Measurements from ENCODE around the gene SECTM1.

The SECTM1 gene

DNA sequence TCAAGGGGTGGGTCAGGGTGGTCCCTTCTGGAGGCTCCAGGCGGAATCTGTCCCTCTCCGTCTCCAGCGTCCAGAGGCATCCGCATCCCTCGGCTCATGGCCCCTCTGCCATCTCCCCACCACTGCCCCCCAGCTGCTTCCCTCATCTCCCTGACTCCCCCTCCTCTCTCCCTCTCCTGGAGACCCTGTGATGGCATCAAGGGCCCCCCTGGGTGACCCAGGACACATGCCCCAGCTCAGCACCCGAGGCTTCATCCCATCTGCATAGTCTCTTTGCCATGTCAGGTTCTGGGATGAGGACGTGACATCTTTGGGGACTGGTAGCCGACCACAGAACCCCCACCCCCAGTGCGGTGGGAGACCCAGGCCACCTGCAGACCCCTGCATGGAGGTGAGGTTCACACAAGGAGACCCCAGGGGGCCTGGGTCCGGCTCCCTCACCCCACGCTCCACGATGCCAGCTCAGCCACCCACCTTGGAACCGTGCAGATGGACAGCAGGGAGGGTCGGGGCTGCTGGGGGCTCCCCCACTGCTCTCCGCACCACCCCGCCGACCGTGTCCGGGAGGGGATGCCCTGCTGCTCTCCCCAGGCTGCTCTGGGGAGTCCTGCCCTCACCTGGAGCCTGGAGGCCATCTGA is 3.8 kb downstream of the SECTM1 start:
- Histone ChIP-seq H2BK5ac (ENCODE audit: low read length) (peak overlapping the region; percentile 35), H3K27ac (replicated peaks; ENCODE audit: low read length) (no peak overlapping the region), H3K36me3 (replicated peaks in 1 of 2; ENCODE audit: control insufficient read depth in 2 of 2, insufficient read depth in 2 of 2, low read length in 2 of 2) (no peaks in the 10 kb centered on the region), H3K79me1 (ENCODE audit: low read depth, low read length) (peaks cover 4% of the 10 kb centered on the region), H3K23ac (ENCODE audit: low read depth, low read length, poor library complexity) (no peak overlapping the region), H2AFZ (ENCODE audit: low read length) (no peak overlapping the region), H4K91ac (ENCODE audit: low read depth, low read length, poor library complexity) (no peak overlapping the region), H3K4me2 (ENCODE audit: insufficient read depth, low read length, poor library complexity, severe bottlenecking) (no peak overlapping the region), H2AK5ac (ENCODE audit: low read depth, low read length) (peak overlapping the region; percentile 66), H3K4me1 (ENCODE audit: control insufficient read depth in 2 of 2, insufficient read depth in 1 of 2, low read depth in 1 of 2, low read length in 2 of 2) (peaks cover 24 to 34% of the 10 kb centered on the region in 2 donors), H3K9me3 (replicated peaks in 1 of 2; ENCODE audit: control insufficient read depth in 2 of 2, insufficient read depth in 1 of 2, low read depth in 1 of 2, low read length in 2 of 2) (peaks cover 0 to 2% of the 10 kb centered on the region in 2 donors), H3K9ac (ENCODE audit: low read depth, low read length, poor library complexity) (peak overlapping the region; percentile 40), H3K18ac (ENCODE audit: low read length) (no peak overlapping the region), H3K4me3 (ENCODE audit: low read length in 2 of 2) (no peak overlapping the region), H2BK15ac (ENCODE audit: low read length) (peak overlapping the region; percentile 79), H3K4ac (ENCODE audit: low read length) (no peak overlapping the region), H2BK120ac (ENCODE audit: low read depth, low read length) (no peak overlapping the region), H2BK12ac (ENCODE audit: low read length) (peak overlapping the region; percentile 73), H3K27me3 (ENCODE audit: control insufficient read depth in 3 of 3, insufficient read depth in 3 of 3, low read depth in 1 of 3, low read length in 3 of 3) (peaks cover 16 to 98% (median 30%) of the 10 kb centered on the region in 3 experiments), H4K8ac (ENCODE audit: low read depth, low read length) (no peak overlapping the region), H3K14ac (ENCODE audit: low read length) (no peak overlapping the region)
- no peak for DNase-seq (ENCODE audit: low spot score)
- WGBS, 2 donors (ENCODE audit: extremely low coverage in 2 of 2, insufficient read length in 2 of 2, insufficient replicate concordance in 1 of 2) = no CpG with 5 or more reads among the region's 19 CpGs

DNA sequence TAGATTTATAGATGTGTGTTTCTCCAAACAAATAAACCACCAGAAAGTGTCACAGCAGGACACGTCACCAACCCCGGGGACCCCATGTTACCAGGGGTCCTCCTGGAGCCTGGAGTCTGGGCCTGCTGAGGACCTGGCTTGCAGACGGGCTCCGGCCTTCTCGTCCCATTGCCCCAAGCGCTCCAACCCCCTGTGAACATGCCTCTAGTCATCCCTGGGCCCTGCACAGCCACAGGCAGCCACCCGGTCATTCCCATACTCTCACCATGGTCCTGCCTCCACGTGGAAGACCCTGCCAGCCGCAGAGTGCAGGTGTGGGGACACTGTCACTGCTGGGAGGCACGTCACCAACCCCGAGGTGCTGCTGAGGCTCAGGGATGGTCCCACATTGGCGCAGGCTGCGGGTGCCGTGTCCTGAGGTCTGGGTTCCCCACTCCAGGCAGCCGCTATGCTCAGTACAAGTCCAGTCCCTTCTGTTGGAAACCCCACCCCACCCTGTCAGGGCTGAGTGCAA is 4.5 kb downstream of the SECTM1 start:
- no peaks in the 10 kb centered on the region for H3K36me3 ChIP-seq (replicated peaks in 1 of 2; ENCODE audit: control insufficient read depth in 2 of 2, insufficient read depth in 2 of 2, low read length in 2 of 2)
- H3K14ac ChIP-seq (ENCODE audit: low read length) = peak overlapping the region; percentile 87
- H2BK120ac ChIP-seq (ENCODE audit: low read depth, low read length) = no peak overlapping the region
- H3K27me3 ChIP-seq (ENCODE audit: control insufficient read depth in 3 of 3, insufficient read depth in 3 of 3, low read depth in 1 of 3, low read length in 3 of 3) = peaks cover 16 to 96% (median 23%) of the 10 kb centered on the region in 3 experiments
- H3K4me1 ChIP-seq (ENCODE audit: control insufficient read depth in 2 of 2, insufficient read depth in 1 of 2, low read depth in 1 of 2, low read length in 2 of 2) = peaks cover 21 to 32% of the 10 kb centered on the region in 2 donors
- H2AFZ ChIP-seq (ENCODE audit: low read length) = no peak overlapping the region
- no peak for DNase-seq (ENCODE audit: low spot score)
- no peak overlapping the region for H3K9ac ChIP-seq (ENCODE audit: low read depth, low read length, poor library complexity)
- H2BK15ac ChIP-seq (ENCODE audit: low read length) = peak overlapping the region; percentile 33
- H2BK12ac ChIP-seq (ENCODE audit: low read length) = peak overlapping the region; percentile 94
- peaks cover 4% of the 10 kb centered on the region for H3K79me1 ChIP-seq (ENCODE audit: low read depth, low read length)
- no peak overlapping the region for H3K18ac ChIP-seq (ENCODE audit: low read length)
- peaks cover 0 to 2% of the 10 kb centered on the region in 2 donors for H3K9me3 ChIP-seq (replicated peaks in 1 of 2; ENCODE audit: control insufficient read depth in 2 of 2, insufficient read depth in 1 of 2, low read depth in 1 of 2, low read length in 2 of 2)
- H3K27ac ChIP-seq (replicated peaks; ENCODE audit: low read length) = no peak overlapping the region
- H3K4ac ChIP-seq (ENCODE audit: low read length) = no peak overlapping the region
- H2BK5ac ChIP-seq (ENCODE audit: low read length) = peak overlapping the region; percentile 35
- peak overlapping the region; percentile 85 for H3K23ac ChIP-seq (ENCODE audit: low read depth, low read length, poor library complexity)
- H4K8ac ChIP-seq (ENCODE audit: low read depth, low read length) = no peak overlapping the region
- peak overlapping the region; percentile 98 for H2AK5ac ChIP-seq (ENCODE audit: low read depth, low read length)
- no CpG with 5 or more reads among the region's 15 CpGs for WGBS, 2 donors (ENCODE audit: extremely low coverage in 2 of 2, insufficient read length in 2 of 2, insufficient replicate concordance in 1 of 2)
- no peak overlapping the region for H3K4me3 ChIP-seq (ENCODE audit: low read length in 2 of 2)
- H4K91ac ChIP-seq (ENCODE audit: low read depth, low read length, poor library complexity) = no peak overlapping the region
- no peak overlapping the region for H3K4me2 ChIP-seq (ENCODE audit: insufficient read depth, low read length, poor library complexity, severe bottlenecking)

DNA sequence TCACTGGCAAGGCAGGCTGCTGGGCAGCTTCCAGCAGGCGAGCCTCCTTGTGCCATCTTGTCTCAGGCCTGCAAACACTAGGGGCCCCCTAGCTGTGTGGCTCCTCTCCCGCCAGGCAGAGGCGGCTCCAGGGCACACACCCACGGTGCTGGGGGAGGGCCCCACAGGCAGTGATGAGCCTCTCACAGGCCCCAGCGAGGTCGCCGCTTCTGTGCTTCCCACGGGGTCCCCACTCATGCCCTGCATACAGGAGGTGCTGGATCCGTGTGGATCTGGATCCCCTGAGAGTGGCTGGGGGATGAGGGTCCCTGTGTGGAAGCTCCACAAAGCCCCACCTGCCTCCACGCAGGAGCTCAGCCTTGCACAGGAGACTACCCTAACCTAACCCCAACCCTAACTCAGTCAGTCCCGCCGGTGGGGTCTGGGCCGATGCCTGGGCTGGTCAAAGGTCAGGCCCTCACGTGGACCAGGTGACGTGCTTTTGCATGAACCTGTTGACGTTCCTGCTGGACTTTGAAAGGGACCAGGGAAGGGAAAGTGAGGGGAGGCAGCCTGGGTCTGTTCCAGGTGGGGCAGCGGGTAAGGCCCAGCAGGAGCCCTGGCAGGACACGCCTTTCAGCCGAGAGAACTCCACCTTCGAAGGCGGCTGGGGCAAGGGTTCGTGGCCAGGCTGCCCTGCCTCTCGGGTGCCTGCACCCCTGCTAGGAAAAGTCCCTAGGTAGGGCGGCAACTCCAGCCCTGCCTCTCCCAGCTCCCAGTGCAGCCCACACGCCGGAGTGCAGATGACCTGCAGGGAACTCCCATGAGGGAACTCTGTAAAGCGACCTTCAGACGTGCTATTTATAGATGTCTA is 5.2 kb downstream of the SECTM1 start:
- H2BK120ac ChIP-seq (ENCODE audit: low read depth, low read length) = no peak overlapping the region
- no peak overlapping the region for H4K8ac ChIP-seq (ENCODE audit: low read depth, low read length)
- no CpG with 5 or more reads among the region's 28 CpGs for WGBS, 2 donors (ENCODE audit: extremely low coverage in 2 of 2, insufficient read length in 2 of 2, insufficient replicate concordance in 1 of 2)
- no peak overlapping the region for H3K4me2 ChIP-seq (ENCODE audit: insufficient read depth, low read length, poor library complexity, severe bottlenecking)
- no peak for DNase-seq (ENCODE audit: low spot score)
- H3K18ac ChIP-seq (ENCODE audit: low read length) = peak overlapping the region; percentile 73
- H3K36me3 ChIP-seq (replicated peaks in 1 of 2; ENCODE audit: control insufficient read depth in 2 of 2, insufficient read depth in 2 of 2, low read length in 2 of 2) = no peaks in the 10 kb centered on the region
- peak overlapping the region; percentile 25 for H2BK12ac ChIP-seq (ENCODE audit: low read length)
- no peak overlapping the region for H3K4me3 ChIP-seq (ENCODE audit: low read length in 2 of 2)
- H2AFZ ChIP-seq (ENCODE audit: low read length) = no peak overlapping the region
- no peak overlapping the region for H3K27ac ChIP-seq (replicated peaks; ENCODE audit: low read length)
- H3K23ac ChIP-seq (ENCODE audit: low read depth, low read length, poor library complexity) = peak overlapping the region; percentile 22
- peaks cover 22 to 30% of the 10 kb centered on the region in 2 donors for H3K4me1 ChIP-seq (ENCODE audit: control insufficient read depth in 2 of 2, insufficient read depth in 1 of 2, low read depth in 1 of 2, low read length in 2 of 2)
- H3K14ac ChIP-seq (ENCODE audit: low read length) = peak overlapping the region; percentile 10
- H3K9ac ChIP-seq (ENCODE audit: low read depth, low read length, poor library complexity) = peak overlapping the region; percentile 82
- H3K4ac ChIP-seq (ENCODE audit: low read length) = no peak overlapping the region
- no peak overlapping the region for H4K91ac ChIP-seq (ENCODE audit: low read depth, low read length, poor library complexity)
- peaks cover 12 to 96% (median 16%) of the 10 kb centered on the region in 3 experiments for H3K27me3 ChIP-seq (ENCODE audit: control insufficient read depth in 3 of 3, insufficient read depth in 3 of 3, low read depth in 1 of 3, low read length in 3 of 3)
- peak overlapping the region; percentile 35 for H2BK5ac ChIP-seq (ENCODE audit: low read length)
- H3K9me3 ChIP-seq (replicated peaks in 1 of 2; ENCODE audit: control insufficient read depth in 2 of 2, insufficient read depth in 1 of 2, low read depth in 1 of 2, low read length in 2 of 2) = peaks cover 0 to 2% of the 10 kb centered on the region in 2 donors
- peak overlapping the region; percentile 98 for H2AK5ac ChIP-seq (ENCODE audit: low read depth, low read length)
- H3K79me1 ChIP-seq (ENCODE audit: low read depth, low read length) = peaks cover 4% of the 10 kb centered on the region
- peak overlapping the region; percentile 19 for H2BK15ac ChIP-seq (ENCODE audit: low read length)

DNA sequence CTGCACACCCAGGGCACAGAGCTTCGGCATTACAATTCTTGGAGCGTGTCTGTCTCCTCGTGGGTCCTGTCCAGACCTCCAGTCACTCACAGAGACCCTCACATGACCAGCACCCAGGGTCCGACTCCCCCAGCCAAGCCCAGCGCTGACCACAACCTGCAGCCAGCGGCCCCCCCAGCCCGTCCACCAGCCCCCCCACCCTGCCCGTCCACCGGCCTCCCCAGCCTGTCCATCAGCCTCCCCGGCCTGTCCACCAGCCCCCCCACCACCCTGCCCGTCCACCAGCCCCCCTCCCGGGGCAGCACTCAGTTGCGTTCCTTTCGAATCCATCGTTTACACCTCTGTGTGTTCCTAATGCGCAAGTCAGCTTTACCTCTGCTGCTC is 5.8 kb downstream of the SECTM1 start:
- Histone ChIP-seq H3K27ac (replicated peaks; ENCODE audit: low read length) (no peak overlapping the region), H3K18ac (ENCODE audit: low read length) (peak overlapping the region; percentile 92), H3K79me1 (ENCODE audit: low read depth, low read length) (peaks cover 2% of the 10 kb centered on the region), H2BK12ac (ENCODE audit: low read length) (peak overlapping the region; percentile 25), H3K9ac (ENCODE audit: low read depth, low read length, poor library complexity) (no peak overlapping the region), H2BK5ac (ENCODE audit: low read length) (peak overlapping the region; percentile 31), H3K36me3 (replicated peaks in 1 of 2; ENCODE audit: control insufficient read depth in 2 of 2, insufficient read depth in 2 of 2, low read length in 2 of 2) (no peaks in the 10 kb centered on the region), H3K4me3 (ENCODE audit: low read length in 2 of 2) (no peak overlapping the region), H2BK120ac (ENCODE audit: low read depth, low read length) (no peak overlapping the region), H3K27me3 (ENCODE audit: control insufficient read depth in 3 of 3, insufficient read depth in 3 of 3, low read depth in 1 of 3, low read length in 3 of 3) (peaks cover 6 to 95% (median 10%) of the 10 kb centered on the region in 3 experiments), H2AFZ (ENCODE audit: low read length) (no peak overlapping the region), H3K23ac (ENCODE audit: low read depth, low read length, poor library complexity) (no peak overlapping the region), H2AK5ac (ENCODE audit: low read depth, low read length) (peak overlapping the region; percentile 12), H4K8ac (ENCODE audit: low read depth, low read length) (no peak overlapping the region), H3K4ac (ENCODE audit: low read length) (no peak overlapping the region), H3K9me3 (replicated peaks in 1 of 2; ENCODE audit: control insufficient read depth in 2 of 2, insufficient read depth in 1 of 2, low read depth in 1 of 2, low read length in 2 of 2) (no peaks in the 10 kb centered on the region), H3K4me1 (ENCODE audit: control insufficient read depth in 2 of 2, insufficient read depth in 1 of 2, low read depth in 1 of 2, low read length in 2 of 2) (peaks cover 17 to 25% of the 10 kb centered on the region in 2 donors), H4K91ac (ENCODE audit: low read depth, low read length, poor library complexity) (no peak overlapping the region), H2BK15ac (ENCODE audit: low read length) (peak overlapping the region; percentile 19), H3K14ac (ENCODE audit: low read length) (peak overlapping the region; percentile 10), H3K4me2 (ENCODE audit: insufficient read depth, low read length, poor library complexity, severe bottlenecking) (no peak overlapping the region)
- no CpG with 5 or more reads among the region's 16 CpGs for WGBS, 2 donors (ENCODE audit: extremely low coverage in 2 of 2, insufficient read length in 2 of 2, insufficient replicate concordance in 1 of 2)
- no peak for DNase-seq (ENCODE audit: low spot score)

Data from neuronal stem cell (in vitro differentiated cells).